IMR-90 (cell line): ENCODE data around the gene PEAK3. TPM values are rescaled to one million over a fixed set of nuclear protein-coding genes. Genes with fewer than 3 reads are reported as not detected.

Experiments
- ATAC-seq: fragments of 200-7000 bp; cut with Tn5 transposase; 2 replicates; pipeline ENCODE4 v1.9.1; 2020; ENCODE audit warnings: low read depth, mild to moderate bottlenecking, moderate library complexity
- BruUV-seq: library from RNA; stranded (reverse); fragments of 400-500 nt; replicated peaks from 2 replicates; lab custom pipeline; 2021; lab: Mats Ljungman, UMichigan
- CTCF ChIA-PET: fragments of 300-600 bp; formaldehyde crosslinking; extraction: SDS; loops from one replicate; lab custom pipeline; 2021; ENCODE audit warnings: antibody characterized with exemption; lab: Yijun Ruan, JAX
- POLR2A ChIA-PET: fragments of 300-600 bp; sonication (Branson Sonifier 250); formaldehyde crosslinking; loops from one replicate; lab custom pipeline; 2022; ENCODE audit warnings: antibody characterized with exemption; ENCODE audit not compliant: unreplicated experiment; lab: Charles Lee
- DNase-seq: peaks from one replicate; pipeline ENCODE4 v3.0.0; 2013
- H2AFZ ChIP-seq: replicated peaks from 2 replicates; pipeline ENCODE3; 2013; ENCODE audit warnings: low read length, mild to moderate bottlenecking; ENCODE audit not compliant: poor library complexity
- H2AK5ac ChIP-seq: 2 replicates; pipeline ENCODE4 v1.6.1; 2013; ENCODE audit warnings: low read depth, low read length, inconsistent platforms
- H2AK9ac ChIP-seq: replicated peaks from 2 replicates; pipeline ENCODE3; 2013; ENCODE audit warnings: mild to moderate bottlenecking, low read depth, low read length, moderate library complexity; ENCODE audit not compliant: poor library complexity
- H2BK120ac ChIP-seq: 2 replicates; pipeline ENCODE4 v1.6.1; 2013; ENCODE audit warnings: low read depth, low read length, inconsistent platforms
- H2BK15ac ChIP-seq: 3 replicates; pipeline ENCODE4 v1.6.1; 2013; ENCODE audit warnings: low read depth, low read length, inconsistent platforms
- H2BK20ac ChIP-seq: 2 replicates; pipeline ENCODE4 v1.6.1; 2013; ENCODE audit warnings: low read depth, mild to moderate bottlenecking, inconsistent platforms, low read length, moderate library complexity
- H2BK5ac ChIP-seq: 2 replicates; pipeline ENCODE4 v1.6.1; 2013; ENCODE audit warnings: mild to moderate bottlenecking, low read depth, low read length, inconsistent platforms; ENCODE audit not compliant: poor library complexity, severe bottlenecking
- H3K14ac ChIP-seq: replicated peaks from 2 replicates; pipeline ENCODE4 v1.6.1; 2013; ENCODE audit warnings: low read depth, low read length, inconsistent platforms
- H3K18ac ChIP-seq: 2 replicates; pipeline ENCODE4 v1.6.1; 2013; ENCODE audit warnings: low read depth, low read length, control low read depth
- H3K23ac ChIP-seq: 2 replicates; pipeline ENCODE4 v1.6.1; 2013; ENCODE audit warnings: low read depth, low read length, inconsistent platforms
- H3K27ac ChIP-seq: 2 replicates; pipeline ENCODE4 v1.5.1; 2013; ENCODE audit warnings: mild to moderate bottlenecking, control low read depth, low read length; ENCODE audit not compliant: insufficient read depth
- H3K27me3 ChIP-seq: 2 replicates; pipeline ENCODE4 v1.6.1; 2013; ENCODE audit warnings: low read length; ENCODE audit not compliant: control insufficient read depth, insufficient read depth
- H3K36me3 ChIP-seq: 2 replicates; pipeline ENCODE4 v1.6.1; 2013; ENCODE audit warnings: low read length, mixed read lengths; ENCODE audit not compliant: control insufficient read depth, insufficient read depth
- H3K4ac ChIP-seq: 2 replicates; pipeline ENCODE4 v1.6.1; 2013; ENCODE audit warnings: low read depth, low read length, inconsistent platforms
- H3K4me1 ChIP-seq: 2 replicates; pipeline ENCODE4 v1.6.1; 2013; ENCODE audit warnings: low read length, mixed read lengths; ENCODE audit not compliant: control insufficient read depth, insufficient read depth
- H3K4me2 ChIP-seq: 2 replicates; pipeline ENCODE4 v1.6.1; 2013; ENCODE audit warnings: low read depth, mild to moderate bottlenecking, control low read depth, low read length, moderate library complexity
- H3K4me3 ChIP-seq: 2 replicates; pipeline ENCODE4 v1.5.1; 2013; ENCODE audit warnings: low read depth, mild to moderate bottlenecking, control low read depth, low read length, moderate library complexity; ENCODE audit not compliant: insufficient read depth
- H3K56ac ChIP-seq: 2 replicates; pipeline ENCODE4 v1.6.1; 2013; ENCODE audit warnings: low read length, inconsistent platforms; ENCODE audit not compliant: insufficient read depth; ENCODE audit errors: extremely low read depth
- H3K79me1 ChIP-seq, 2 experiments: 2 replicates each; pipeline ENCODE4 v1.6.1; 2013; ENCODE audit warnings: low read length in 2 of 2, inconsistent platforms in 1 of 2, low read depth in 1 of 2
- H3K9ac ChIP-seq: 2 replicates; pipeline ENCODE4 v1.6.1; 2013; ENCODE audit warnings: low read depth, low read length, control low read depth
- H3K9me1 ChIP-seq: 2 replicates; pipeline ENCODE4 v1.6.1; 2013; ENCODE audit warnings: low read length, inconsistent platforms; ENCODE audit not compliant: insufficient read depth
- H3K9me3 ChIP-seq: 2 replicates; pipeline ENCODE4 v1.6.1; 2013; ENCODE audit warnings: low read length; ENCODE audit not compliant: control insufficient read depth, insufficient read depth
- H4K20me1 ChIP-seq: 2 replicates; pipeline ENCODE4 v1.6.1; 2013; ENCODE audit warnings: low read length, inconsistent platforms; ENCODE audit not compliant: insufficient read depth
- H4K5ac ChIP-seq: 2 replicates; pipeline ENCODE4 v1.6.1; 2013; ENCODE audit warnings: mild to moderate bottlenecking, low read depth, low read length, control low read depth
- H4K8ac ChIP-seq, 2 experiments: 2 replicates each; pipeline ENCODE4 v1.6.1; 2013; ENCODE audit warnings: low read depth in 2 of 2, low read length in 2 of 2, control low read depth in 1 of 2, inconsistent platforms in 1 of 2
- H4K91ac ChIP-seq: 2 replicates; pipeline ENCODE4 v1.6.1; 2013; ENCODE audit warnings: low read depth, low read length, inconsistent platforms; ENCODE audit not compliant: insufficient read depth
- BHLHE40 ChIP-seq: fragments of 150-350 bp; IDR thresholded peaks from 2 replicates; pipeline ENCODE4 v1.6.1; 2016; ENCODE audit warnings: mild to moderate bottlenecking, low read depth, low read length
- CHD1 ChIP-seq: IDR thresholded peaks from 2 replicates; pipeline ENCODE4 v1.6.1; 2012; ENCODE audit warnings: low read depth, low read length, improper control_type of control experiment
- FOS ChIP-seq: fragments of 150-350 bp; IDR thresholded peaks from 2 replicates; pipeline ENCODE4 v1.6.1; 2016; ENCODE audit warnings: low read depth, low read length
- MAFK ChIP-seq: IDR thresholded peaks from 2 replicates; pipeline ENCODE4 v1.6.1; 2012; ENCODE audit warnings: low read depth, low read length, improper control_type of control experiment
- RCOR1 ChIP-seq: IDR thresholded peaks from 2 replicates; pipeline ENCODE4 v1.6.1; 2012; ENCODE audit warnings: mild to moderate bottlenecking, low read length, improper control_type of control experiment; ENCODE audit not compliant: insufficient replicate concordance
- RFX5 ChIP-seq: IDR thresholded peaks from 2 replicates; pipeline ENCODE4 v1.8.0; 2012; ENCODE audit warnings: low read depth, mild to moderate bottlenecking, low read length, moderate library complexity
- SMC3 ChIP-seq: fragments of 150-350 bp; IDR thresholded peaks from 2 replicates; pipeline ENCODE4 v1.6.1; 2016; ENCODE audit warnings: low read depth, mild to moderate bottlenecking, antibody characterized with exemption, low read length, moderate library complexity
- WGBS, 2 experiments: methylation state at CpG; one replicate each; pipeline versions ENCODE4 v1.1.5 to v1.1.7; 2013; ENCODE audit warnings: missing lambda C conversion rate in 2 of 2; ENCODE audit not compliant: insufficient read length in 1 of 2; ENCODE audit errors: extremely low coverage in 2 of 2; 5-methylcytosine and 5-hydroxymethylcytosine counted together
- dilution Hi-C: fragments of 300-500 bp; cut with HindIII; formaldehyde crosslinking; loops from one replicate; pipeline ENCODE4 v1.14.3; 2018; ENCODE audit warnings: low sequenced_read_pairs; ENCODE audit not compliant: unreplicated experiment
- in situ Hi-C: fragments of 300-500 bp; cut with MboI; formaldehyde crosslinking; loops from 3 replicates; pipeline ENCODE4 v1.14.3; 2019; ENCODE audit warnings: low sequenced_read_pairs, inconsistent platforms, mixed read lengths
- intact Hi-C: fragments of 100-400 bp; cut with micrococcal nuclease; formaldehyde crosslinking; loops from 2 replicates; pipeline ENCODE4 v1.10.0; 2022
- polyA plus RNA-seq, 3 experiments: library from polyadenylated mRNA; depleted of rRNA; stranded (reverse); fragments of >200 nt; gene quantifications; 2 replicates each; pipeline ENCODE4 v1.2.3, GENCODE V29; 2012; ENCODE audit warnings: low replicate concordance in 1 of 3
- total RNA-seq: library from RNA; depleted of rRNA; stranded (reverse); fragments of >200 nt; gene quantifications from 2 replicates; pipeline ENCODE4 v1.2.3, GENCODE V29; 2012
- TF ChIP-seq, protein P1 (sequence below): fragments of 150-350 bp; IDR thresholded peaks from 2 replicates; pipeline ENCODE4 v1.6.1; 2017; ENCODE audit warnings: mild to moderate bottlenecking, antibody characterized with exemption, low read length, low read depth

PEAK3 gene
- total and polyA plus RNA-seq, 2 of the 4 experiments (the other 2 are of a cell fraction): under 0.01 to 0.09 TPM

DNA sequence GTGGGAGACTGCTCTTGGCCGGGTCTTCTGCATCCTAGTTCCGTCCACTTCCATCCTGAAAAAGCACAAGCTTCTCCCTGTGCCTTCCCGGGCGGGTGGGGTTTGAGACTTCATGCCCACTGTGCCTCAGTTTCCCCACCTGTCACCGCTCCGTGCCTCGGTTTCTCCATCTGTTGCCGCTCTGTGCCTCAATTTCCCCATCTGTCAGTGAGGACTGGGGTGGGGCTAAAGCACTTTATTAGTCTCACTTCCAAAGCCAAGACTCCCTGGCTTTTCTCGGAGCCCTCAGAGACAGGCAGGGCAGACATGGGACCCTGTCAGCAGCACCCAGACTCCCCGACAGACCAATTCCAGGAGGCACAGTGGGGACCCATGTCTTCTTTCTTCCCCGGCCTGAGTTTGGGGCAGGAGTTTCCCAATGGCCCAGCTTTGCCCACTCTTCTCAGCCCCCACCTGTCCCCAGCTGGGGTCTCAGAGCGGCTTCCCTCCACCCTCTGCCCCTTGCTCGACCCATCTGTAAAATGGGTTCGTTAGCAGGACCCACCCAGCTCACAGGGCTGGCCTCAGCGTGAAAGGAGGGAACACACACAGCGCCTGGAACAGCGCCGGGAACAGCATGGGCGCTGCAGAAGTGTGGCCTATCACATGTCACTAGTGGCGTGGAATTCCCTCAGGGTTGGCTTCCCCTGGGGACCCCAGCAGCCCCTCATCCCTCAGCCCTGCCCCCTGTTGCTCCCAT, 4.6 kb upstream of the PEAK3 start:
- dilution Hi-C loops (no loop called here), intact Hi-C loops (no loop called here)
- CTCF ChIA-PET: no interaction called here

More for the DNA sequence above, 4.6 kb upstream of the PEAK3 start:
- Histone ChIP-seq H2AK5ac (no peak overlapping the region), H3K4me1 (peaks cover 11% of the 10 kb centered on the region), H4K20me1 (peaks cover 26% of the 10 kb centered on the region), H3K14ac (no peak overlapping the region), H2AK9ac (no peak overlapping the region), H3K36me3 (no peaks in the 10 kb centered on the region), H4K91ac (no peak overlapping the region), H3K4me3 (no peak overlapping the region), H4K8ac (no peak overlapping the region), H2BK20ac (no peak overlapping the region), H2BK15ac (no peak overlapping the region), H3K18ac (no peak overlapping the region), H3K27ac (no peak overlapping the region), H3K23ac (no peak overlapping the region), H3K27me3 (peaks cover 52% of the 10 kb centered on the region), H3K79me1 (no peaks in the 10 kb centered on the region), H3K4ac (no peak overlapping the region), H3K56ac (no peak overlapping the region), H2BK5ac (no peak overlapping the region), H3K9me1 (no peaks in the 10 kb centered on the region), H4K5ac (no peak overlapping the region), H3K9ac (no peak overlapping the region), H2AFZ (peak overlapping the region; percentile 32), H2BK120ac (no peak overlapping the region), H3K4me2 (no peak overlapping the region), H3K9me3 (no peaks in the 10 kb centered on the region)
- in situ Hi-C loops: no loop called here
- no TSS peak for BruUV-seq
- POLR2A ChIA-PET: no interaction called here
- DNase-seq (no peak), ATAC-seq (no peak)
- TF ChIP-seq BHLHE40 (no peak), FOS (no peak), RCOR1 (no peak), MAFK (no peak), SMC3 (no peak), RFX5 (no peak), CHD1 (no peak)
- TF ChIP-seq, protein P1, sequence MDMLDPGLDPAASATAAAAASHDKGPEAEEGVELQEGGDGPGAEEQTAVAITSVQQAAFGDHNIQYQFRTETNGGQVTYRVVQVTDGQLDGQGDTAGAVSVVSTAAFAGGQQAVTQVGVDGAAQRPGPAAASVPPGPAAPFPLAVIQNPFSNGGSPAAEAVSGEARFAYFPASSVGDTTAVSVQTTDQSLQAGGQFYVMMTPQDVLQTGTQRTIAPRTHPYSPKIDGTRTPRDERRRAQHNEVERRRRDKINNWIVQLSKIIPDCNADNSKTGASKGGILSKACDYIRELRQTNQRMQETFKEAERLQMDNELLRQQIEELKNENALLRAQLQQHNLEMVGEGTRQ: no peak
- 81% methylated on average over 11 of the region's 20 CpGs; no CpG with 5 or more reads in 1 of the 2 experiments for WGBS, 2 experiments
